ENCODE data around the gene TWNK. TPM values are rescaled to one million over a fixed set of nuclear protein-coding genes. Genes with fewer than 3 reads are reported as not detected.

TWNK gene
- total RNA-seq, 2 donors from 2014 or later, result 5.3 to 16.6 TPM

DNA sequence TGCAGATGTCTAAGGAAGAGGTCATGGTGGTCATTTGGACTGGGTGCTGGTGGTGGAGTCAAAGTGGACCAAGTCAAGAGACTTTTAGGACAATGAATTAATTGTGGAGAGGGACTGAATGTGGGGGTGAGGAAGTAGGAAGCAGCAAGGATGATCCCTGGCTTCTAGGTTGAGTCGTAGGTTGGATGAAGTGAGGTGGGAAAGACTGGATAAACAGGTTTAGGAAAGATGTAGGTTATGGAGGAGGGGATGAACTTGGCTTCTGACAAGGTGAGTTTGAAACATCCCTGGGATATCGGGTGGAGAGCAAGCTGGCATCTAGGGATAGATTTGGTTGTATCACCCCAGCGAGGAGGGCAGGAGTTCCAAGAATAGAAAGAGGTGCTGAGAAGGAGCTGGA, 10.4 kb upstream of the TWNK start:
- Histone ChIP-seq H3K4me1 (ENCODE audit: control insufficient read depth in 1 of 2, low read depth in 2 of 2) (no peaks in the 10 kb centered on the region), H3K4me3 (no peak overlapping the region), H3K36me3 (peaks cover 3% of the 10 kb centered on the region), H3K9me3 (no peaks in the 10 kb centered on the region), H3K27ac (no peak overlapping the region), H3K27me3 (replicated peaks; ENCODE audit: insufficient read depth) (no peaks in the 10 kb centered on the region)
- ATAC-seq (ENCODE audit: insufficient number of reproducible peaks, low FRiP score, low read depth) (no peak), DNase-seq (ENCODE audit: low spot score) (no peak)
- TF ChIP-seq, protein P1, sequence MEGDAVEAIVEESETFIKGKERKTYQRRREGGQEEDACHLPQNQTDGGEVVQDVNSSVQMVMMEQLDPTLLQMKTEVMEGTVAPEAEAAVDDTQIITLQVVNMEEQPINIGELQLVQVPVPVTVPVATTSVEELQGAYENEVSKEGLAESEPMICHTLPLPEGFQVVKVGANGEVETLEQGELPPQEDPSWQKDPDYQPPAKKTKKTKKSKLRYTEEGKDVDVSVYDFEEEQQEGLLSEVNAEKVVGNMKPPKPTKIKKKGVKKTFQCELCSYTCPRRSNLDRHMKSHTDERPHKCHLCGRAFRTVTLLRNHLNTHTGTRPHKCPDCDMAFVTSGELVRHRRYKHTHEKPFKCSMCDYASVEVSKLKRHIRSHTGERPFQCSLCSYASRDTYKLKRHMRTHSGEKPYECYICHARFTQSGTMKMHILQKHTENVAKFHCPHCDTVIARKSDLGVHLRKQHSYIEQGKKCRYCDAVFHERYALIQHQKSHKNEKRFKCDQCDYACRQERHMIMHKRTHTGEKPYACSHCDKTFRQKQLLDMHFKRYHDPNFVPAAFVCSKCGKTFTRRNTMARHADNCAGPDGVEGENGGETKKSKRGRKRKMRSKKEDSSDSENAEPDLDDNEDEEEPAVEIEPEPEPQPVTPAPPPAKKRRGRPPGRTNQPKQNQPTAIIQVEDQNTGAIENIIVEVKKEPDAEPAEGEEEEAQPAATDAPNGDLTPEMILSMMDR (IDR thresholded peaks at IDR 0.05), result no peak

DNA sequence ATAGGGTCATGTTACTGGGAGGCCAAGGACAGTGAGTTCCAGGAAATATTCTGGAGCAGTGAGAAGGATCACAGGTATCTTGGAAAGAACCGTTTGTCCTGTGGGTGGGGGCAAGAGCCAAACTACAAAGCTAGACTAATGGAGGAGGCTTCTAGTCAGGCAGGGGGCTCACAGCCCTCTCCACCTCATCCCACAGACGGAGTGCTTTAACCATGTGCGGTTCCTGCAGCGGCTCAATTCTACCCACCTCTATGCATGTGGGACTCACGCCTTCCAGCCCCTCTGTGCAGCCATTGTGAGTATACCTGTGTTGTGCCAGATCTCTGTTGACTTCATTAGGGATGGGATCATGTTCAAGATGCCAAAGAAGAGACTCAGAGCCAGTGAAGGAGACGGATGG, 9.9 kb upstream of the TWNK start:
- H3K9me3 ChIP-seq, result no peaks in the 10 kb centered on the region
- TF ChIP-seq, protein P1 (IDR thresholded peaks at IDR 0.05), result no peak
- peaks cover 3% of the 10 kb centered on the region for H3K36me3 ChIP-seq
- H3K27ac ChIP-seq, result no peak overlapping the region
- no peak overlapping the region for H3K4me3 ChIP-seq
- ATAC-seq (ENCODE audit: insufficient number of reproducible peaks, low FRiP score, low read depth), result no peak
- no peak for DNase-seq (ENCODE audit: low spot score)
- H3K27me3 ChIP-seq (replicated peaks; ENCODE audit: insufficient read depth), result no peaks in the 10 kb centered on the region
- no peaks in the 10 kb centered on the region for H3K4me1 ChIP-seq (ENCODE audit: control insufficient read depth in 1 of 2, low read depth in 2 of 2)

DNA sequence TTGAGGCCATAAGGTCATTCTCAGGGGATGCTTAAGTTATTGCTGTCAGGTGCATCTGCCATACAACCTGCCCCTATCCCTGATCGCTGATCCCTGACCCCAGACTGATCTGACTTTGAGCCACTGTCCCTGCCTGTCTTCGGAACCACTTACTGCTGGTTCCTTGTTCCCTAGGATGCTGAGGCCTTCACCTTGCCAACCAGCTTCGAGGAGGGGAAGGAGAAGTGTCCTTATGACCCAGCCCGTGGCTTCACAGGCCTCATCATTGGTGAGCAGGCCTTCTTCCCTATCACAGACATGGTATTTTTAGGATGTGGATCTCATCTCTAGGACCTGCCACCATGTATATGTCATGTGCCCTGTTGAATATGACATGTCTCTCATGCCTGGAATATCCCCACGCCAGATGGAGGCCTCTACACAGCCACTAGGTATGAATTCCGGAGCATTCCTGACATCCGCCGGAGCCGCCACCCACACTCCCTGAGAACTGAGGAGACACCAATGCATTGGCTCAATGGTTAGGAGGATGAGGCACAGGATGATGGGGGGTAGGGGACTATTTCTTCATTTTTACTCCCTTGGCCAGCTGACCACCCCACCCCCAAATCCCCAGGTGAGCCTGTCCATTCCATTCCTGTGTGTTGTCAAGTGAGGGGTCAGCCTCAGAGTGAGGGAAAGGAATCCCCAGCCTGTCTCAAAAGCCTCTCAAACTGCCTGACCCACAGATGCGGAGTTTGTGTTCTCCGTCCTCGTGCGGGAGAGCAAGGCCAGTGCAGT, 9.0 kb upstream of the TWNK start:
- Histone ChIP-seq H3K4me3 (no peak overlapping the region), H3K4me1 (ENCODE audit: control insufficient read depth in 1 of 2, low read depth in 2 of 2) (no peaks in the 10 kb centered on the region), H3K27ac (no peak overlapping the region), H3K36me3 (peaks cover 3% of the 10 kb centered on the region), H3K9me3 (no peaks in the 10 kb centered on the region), H3K27me3 (replicated peaks; ENCODE audit: insufficient read depth) (no peaks in the 10 kb centered on the region)
- DNase-seq (ENCODE audit: low spot score), result no peak
- no peak for ATAC-seq (ENCODE audit: insufficient number of reproducible peaks, low FRiP score, low read depth)
- TF ChIP-seq, protein P1 (IDR thresholded peaks at IDR 0.05), result no peak

DNA sequence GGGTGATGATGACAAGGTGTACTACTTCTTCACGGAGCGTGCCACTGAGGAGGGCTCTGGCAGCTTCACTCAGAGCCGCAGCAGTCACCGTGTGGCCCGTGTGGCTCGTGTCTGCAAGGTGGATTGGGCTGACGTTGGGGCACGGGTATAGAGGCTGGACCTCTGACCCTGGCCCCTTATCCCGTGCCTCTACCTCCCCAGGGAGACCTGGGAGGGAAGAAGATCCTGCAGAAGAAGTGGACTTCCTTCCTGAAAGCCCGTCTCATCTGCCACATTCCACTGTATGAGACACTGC, 8.5 kb upstream of the TWNK start:
- no peak for ATAC-seq (ENCODE audit: insufficient number of reproducible peaks, low FRiP score, low read depth)
- Histone ChIP-seq H3K4me1 (ENCODE audit: control insufficient read depth in 1 of 2, low read depth in 2 of 2) (no peaks in the 10 kb centered on the region), H3K27me3 (replicated peaks; ENCODE audit: insufficient read depth) (no peaks in the 10 kb centered on the region), H3K27ac (no peak overlapping the region), H3K36me3 (peaks cover 3% of the 10 kb centered on the region), H3K9me3 (no peaks in the 10 kb centered on the region), H3K4me3 (no peak overlapping the region)
- no peak for DNase-seq (ENCODE audit: low spot score)
- TF ChIP-seq, protein P1 (IDR thresholded peaks at IDR 0.05), result no peak

DNA sequence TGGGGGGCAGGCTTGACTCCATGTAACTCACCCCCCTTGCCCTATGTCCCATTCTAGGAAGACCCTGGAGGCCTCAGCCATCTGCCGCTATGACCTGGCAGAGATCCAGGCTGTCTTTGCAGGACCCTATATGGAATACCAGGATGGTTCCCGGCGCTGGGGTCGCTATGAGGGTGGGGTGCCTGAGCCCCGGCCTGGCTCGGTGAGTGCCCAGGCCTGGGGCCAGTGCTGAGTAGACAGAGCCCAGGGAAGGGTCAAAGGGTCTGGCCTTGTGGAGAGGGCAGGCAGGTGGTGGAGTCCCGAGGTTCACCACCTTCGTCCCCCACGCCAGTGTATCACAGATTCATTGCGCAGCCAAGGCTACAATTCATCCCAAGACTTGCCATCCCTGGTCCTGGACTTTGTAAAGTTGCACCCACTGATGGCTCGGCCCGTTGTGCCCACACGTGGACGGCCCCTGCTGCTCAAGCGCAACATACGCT, 7.5 kb upstream of the TWNK start:
- Histone ChIP-seq H3K36me3 (peaks cover 6% of the 10 kb centered on the region), H3K9me3 (no peaks in the 10 kb centered on the region), H3K27me3 (replicated peaks; ENCODE audit: insufficient read depth) (no peaks in the 10 kb centered on the region), H3K4me1 (ENCODE audit: control insufficient read depth in 1 of 2, low read depth in 2 of 2) (no peaks in the 10 kb centered on the region), H3K4me3 (no peak overlapping the region), H3K27ac (no peak overlapping the region)
- no peak for ATAC-seq (ENCODE audit: insufficient number of reproducible peaks, low FRiP score, low read depth)
- no peak for DNase-seq (ENCODE audit: low spot score)
- TF ChIP-seq, protein P1 (IDR thresholded peaks at IDR 0.05), result no peak
